Progenitor cell of endocrine pancreas (in vitro differentiated cells): ENCODE measurements around the gene MAP2K7. TPM values are rescaled to one million over a fixed set of nuclear protein-coding genes. Genes with fewer than 3 reads are reported as not detected.

Source experiments
- DNase-seq: peaks from one replicate; pipeline ENCODE4 v3.0.0; 2021; ENCODE audit warnings: low spot score; ENCODE audit not compliant: unreplicated experiment
- H3K27ac Mint-ChIP-seq: 2 replicates; pipeline ENCODE4 v1.8.0; 2021; ENCODE audit warnings: mild to moderate bottlenecking, moderate library complexity, mixed read lengths
- H3K27me3 Mint-ChIP-seq: 2 replicates; pipeline ENCODE4 v1.8.0; 2021; ENCODE audit warnings: mixed read lengths
- H3K36me3 Mint-ChIP-seq: 2 replicates; pipeline ENCODE4 v1.8.0; 2022; ENCODE audit warnings: mixed read lengths; ENCODE audit not compliant: insufficient read depth
- H3K4me1 Mint-ChIP-seq: 2 replicates; pipeline ENCODE4 v1.8.0; 2021; ENCODE audit warnings: low read depth, mixed read lengths
- H3K4me3 Mint-ChIP-seq: 2 replicates; pipeline ENCODE4 v1.8.0; 2021; ENCODE audit warnings: low read depth, mild to moderate bottlenecking, moderate library complexity, mixed read lengths
- H3K9me3 Mint-ChIP-seq: 2 replicates; pipeline ENCODE4 v1.8.0; 2021; ENCODE audit warnings: low read depth, mixed read lengths
- total RNA-seq: library from RNA; stranded (reverse); gene quantifications from 2 replicates; pipeline ENCODE4 v1.2.1, GENCODE V29; 2021
- TF ChIP-seq, protein P1 (sequence below): fragments of 200-600 bp; sonication (generic); IDR thresholded peaks from one replicate; pipeline ENCODE4 v1.5.0; 2021; ENCODE audit warnings: antibody characterized with exemption, mild to moderate bottlenecking; ENCODE audit not compliant: unreplicated experiment

The MAP2K7 gene
- total RNA-seq, 1 donor from 2014 or later: 53.5 TPM

DNA sequence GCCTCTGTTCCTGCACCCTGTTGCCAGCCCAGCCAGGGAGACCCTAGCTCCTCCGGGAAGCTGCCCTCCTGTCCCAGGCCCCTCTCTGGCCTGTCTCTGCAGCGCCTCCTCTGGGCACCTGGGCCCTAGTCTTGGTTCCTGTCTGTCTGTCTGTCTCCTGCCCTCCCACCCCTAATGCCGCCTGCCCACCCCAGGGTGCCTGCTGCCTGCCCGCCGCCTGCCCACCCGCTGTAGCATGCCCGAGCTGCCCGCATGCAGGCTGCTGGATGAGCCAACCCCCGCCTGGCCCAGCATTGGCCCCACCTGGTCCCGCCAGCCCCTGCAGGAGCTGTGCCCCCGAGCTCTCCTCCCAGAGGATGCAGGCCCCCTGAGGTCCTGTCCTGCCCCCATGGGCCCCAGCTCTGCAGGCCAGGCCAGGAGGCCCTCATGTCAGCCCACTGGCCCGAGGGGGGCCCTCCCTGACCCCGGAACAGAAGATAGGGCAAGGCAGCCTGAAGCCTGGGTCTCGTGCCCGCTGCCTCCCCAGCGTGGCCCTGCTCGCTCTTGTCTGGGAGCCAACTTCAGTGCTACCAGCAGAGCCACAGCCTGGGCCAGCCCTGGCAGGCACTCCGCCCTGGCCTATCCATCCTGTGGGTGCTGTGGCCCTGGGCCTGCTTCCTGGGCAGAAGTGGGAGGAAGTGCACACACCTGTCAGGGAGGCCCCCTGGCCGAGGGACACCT, 5.2 kb downstream of the MAP2K7 start:
- no peaks in the 10 kb centered on the region for H3K27me3 Mint-ChIP-seq
- TF ChIP-seq, protein P1, sequence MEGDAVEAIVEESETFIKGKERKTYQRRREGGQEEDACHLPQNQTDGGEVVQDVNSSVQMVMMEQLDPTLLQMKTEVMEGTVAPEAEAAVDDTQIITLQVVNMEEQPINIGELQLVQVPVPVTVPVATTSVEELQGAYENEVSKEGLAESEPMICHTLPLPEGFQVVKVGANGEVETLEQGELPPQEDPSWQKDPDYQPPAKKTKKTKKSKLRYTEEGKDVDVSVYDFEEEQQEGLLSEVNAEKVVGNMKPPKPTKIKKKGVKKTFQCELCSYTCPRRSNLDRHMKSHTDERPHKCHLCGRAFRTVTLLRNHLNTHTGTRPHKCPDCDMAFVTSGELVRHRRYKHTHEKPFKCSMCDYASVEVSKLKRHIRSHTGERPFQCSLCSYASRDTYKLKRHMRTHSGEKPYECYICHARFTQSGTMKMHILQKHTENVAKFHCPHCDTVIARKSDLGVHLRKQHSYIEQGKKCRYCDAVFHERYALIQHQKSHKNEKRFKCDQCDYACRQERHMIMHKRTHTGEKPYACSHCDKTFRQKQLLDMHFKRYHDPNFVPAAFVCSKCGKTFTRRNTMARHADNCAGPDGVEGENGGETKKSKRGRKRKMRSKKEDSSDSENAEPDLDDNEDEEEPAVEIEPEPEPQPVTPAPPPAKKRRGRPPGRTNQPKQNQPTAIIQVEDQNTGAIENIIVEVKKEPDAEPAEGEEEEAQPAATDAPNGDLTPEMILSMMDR: no peak
- H3K36me3 Mint-ChIP-seq: peaks cover 14% of the 10 kb centered on the region
- no peaks in the 10 kb centered on the region for H3K9me3 Mint-ChIP-seq
- no peak for DNase-seq
- H3K4me3 Mint-ChIP-seq: no peak overlapping the region
- no peak overlapping the region for H3K27ac Mint-ChIP-seq
- peaks cover 11% of the 10 kb centered on the region for H3K4me1 Mint-ChIP-seq

GRCh38 chr19:7909471-7910067, 5.9 kb downstream of the MAP2K7 start:
- no peak overlapping the region for H3K4me3 Mint-ChIP-seq
- H3K36me3 Mint-ChIP-seq: peaks cover 14% of the 10 kb centered on the region
- no peak for DNase-seq
- TF ChIP-seq, protein P1: no peak
- peaks cover 9% of the 10 kb centered on the region for H3K4me1 Mint-ChIP-seq
- peaks cover 3% of the 10 kb centered on the region for H3K27me3 Mint-ChIP-seq
- no peak overlapping the region for H3K27ac Mint-ChIP-seq
- H3K9me3 Mint-ChIP-seq: no peaks in the 10 kb centered on the region

DNA sequence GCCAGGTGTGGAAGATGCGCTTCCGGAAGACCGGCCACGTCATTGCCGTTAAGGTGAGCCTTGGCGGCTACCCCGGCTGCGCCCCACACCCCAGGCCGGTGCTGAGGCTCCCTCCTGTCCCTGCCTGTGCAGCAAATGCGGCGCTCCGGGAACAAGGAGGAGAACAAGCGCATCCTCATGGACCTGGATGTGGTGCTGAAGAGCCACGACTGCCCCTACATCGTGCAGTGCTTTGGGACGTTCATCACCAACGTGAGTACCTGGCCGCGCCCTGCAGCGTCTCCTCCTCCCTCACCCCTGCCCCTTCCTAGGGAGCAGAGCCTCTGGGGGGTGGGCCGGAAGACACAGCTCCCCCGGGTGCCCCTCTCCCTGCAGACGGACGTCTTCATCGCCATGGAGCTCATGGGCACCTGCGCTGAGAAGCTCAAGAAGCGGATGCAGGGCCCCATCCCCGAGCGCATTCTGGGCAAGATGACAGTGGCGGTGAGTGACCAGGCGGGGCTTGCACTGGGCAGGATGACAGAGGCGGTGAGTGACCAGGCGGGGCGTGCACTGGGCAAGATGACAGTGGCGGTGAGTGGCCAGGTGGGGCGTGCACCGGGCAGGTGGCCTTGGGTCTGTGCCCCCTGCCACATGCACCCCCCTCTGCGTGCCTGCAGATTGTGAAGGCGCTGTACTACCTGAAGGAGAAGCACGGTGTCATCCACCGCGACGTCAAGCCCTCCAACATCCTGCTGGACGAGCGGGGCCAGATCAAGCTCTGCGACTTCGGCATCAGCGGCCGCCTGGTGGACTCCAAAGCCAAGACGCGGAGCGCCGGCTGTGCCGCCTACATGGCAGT, 6.9 kb downstream of the MAP2K7 start:
- no peak for DNase-seq
- Mint-ChIP-seq H3K27ac (no peak overlapping the region), H3K4me1 (peaks cover 4% of the 10 kb centered on the region), H3K9me3 (no peaks in the 10 kb centered on the region), H3K36me3 (peaks cover 16% of the 10 kb centered on the region), H3K4me3 (no peak overlapping the region), H3K27me3 (peaks cover 13% of the 10 kb centered on the region)
- TF ChIP-seq, protein P1: no peak

DNA sequence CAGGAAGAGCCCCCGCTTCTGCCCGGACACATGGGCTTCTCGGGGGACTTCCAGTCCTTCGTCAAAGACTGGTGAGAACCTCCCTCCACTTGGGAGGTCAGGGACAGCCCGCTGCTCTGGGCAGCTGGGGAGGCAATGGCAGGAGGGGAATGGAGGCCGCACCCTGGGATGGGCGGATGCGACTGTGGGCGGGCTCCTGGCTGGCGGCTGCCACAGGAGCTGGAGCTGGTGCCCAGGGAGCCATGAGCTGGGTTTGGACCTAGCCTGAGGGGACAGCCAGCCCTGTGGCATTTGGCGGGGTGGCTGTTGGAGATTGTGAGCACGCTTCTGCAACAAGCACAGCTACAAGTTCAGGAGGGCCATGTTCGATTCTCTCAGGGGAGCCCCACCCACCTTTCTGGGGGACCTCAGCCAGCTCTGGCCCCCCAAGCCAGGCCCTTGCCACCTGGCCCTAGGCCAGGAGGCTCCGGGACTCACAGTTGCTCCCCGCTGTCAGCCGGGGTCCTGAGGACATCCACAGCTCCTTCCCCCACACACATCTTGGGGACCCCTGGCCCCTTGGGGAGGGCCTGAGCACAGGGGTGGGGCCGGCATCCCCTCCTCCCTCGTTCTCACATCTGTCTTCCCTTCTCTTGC, 7.9 kb downstream of the MAP2K7 start:
- H3K4me3 Mint-ChIP-seq: no peak overlapping the region
- peaks cover 3% of the 10 kb centered on the region for H3K4me1 Mint-ChIP-seq
- peaks cover 19% of the 10 kb centered on the region for H3K27me3 Mint-ChIP-seq
- H3K27ac Mint-ChIP-seq: no peak overlapping the region
- H3K9me3 Mint-ChIP-seq: no peaks in the 10 kb centered on the region
- H3K36me3 Mint-ChIP-seq: peaks cover 16% of the 10 kb centered on the region
- no peak for DNase-seq
- TF ChIP-seq, protein P1: no peak
